NCI-H2196 (cell line): ENCODE data around the gene CYSTM1.

Source experiments
- DNase-seq: peaks from one replicate; lab custom pipeline; 2025; ENCODE audit not compliant: unreplicated experiment; lab: John Stamatoyannopoulos, UW

Gene CYSTM1

DNA sequence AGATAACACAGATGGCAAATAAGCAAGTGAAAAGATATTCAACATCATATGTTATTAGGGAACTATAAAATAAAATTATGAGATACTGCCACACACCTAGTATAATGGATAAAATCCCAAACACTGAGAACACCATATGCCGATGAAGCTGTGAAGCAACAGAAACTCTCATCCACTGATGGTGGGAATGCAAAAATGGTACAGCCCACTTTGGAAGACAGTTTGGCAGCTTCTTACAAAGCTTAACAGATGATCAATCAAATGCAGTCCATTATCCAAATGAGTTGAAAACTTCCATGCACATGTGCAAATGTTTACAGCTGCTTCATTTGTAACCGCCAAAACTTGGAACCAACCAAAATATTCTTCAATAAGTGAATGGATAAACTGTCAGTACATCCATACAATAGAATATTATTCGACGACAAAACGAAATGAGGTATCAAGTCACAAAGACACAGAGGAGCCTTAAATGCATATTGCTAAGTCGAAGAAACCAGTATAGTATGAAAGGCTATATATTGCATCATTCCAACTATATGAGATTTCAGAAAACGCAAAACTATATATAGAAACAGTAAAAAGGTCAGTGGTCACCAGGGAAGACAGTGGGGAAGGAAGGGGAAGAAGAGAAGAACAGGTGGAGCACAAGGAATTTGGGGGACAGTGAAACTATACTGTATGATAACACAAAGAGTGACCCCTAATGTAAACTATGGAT lies 113.0 kb downstream of the CYSTM1 start:
- DNase-seq: no peak

- DNase-seq: no peak
Observed at GRCh38 chr5:140292212-140293036, 117.4 kb downstream of the CYSTM1 start.
